GM12891 (cell line): ENCODE data around the gene C22orf15.

ENCODE experiments used
- POLR2A ChIP-seq: IDR thresholded peaks from 2 replicates; pipeline ENCODE4 v1.6.1; 2011; ENCODE audit warnings: low read depth, low read length, control low read depth
- POLR2AphosphoS5 ChIP-seq: IDR thresholded peaks from 2 replicates; pipeline ENCODE4 v1.6.1; 2011; ENCODE audit warnings: low read depth, low read length, control low read depth
- POU2F2 ChIP-seq: IDR thresholded peaks from 2 replicates; pipeline ENCODE4 v1.6.1; 2011; ENCODE audit warnings: low read depth, mild to moderate bottlenecking, control low read depth, low read length, moderate library complexity
- SPI1 ChIP-seq: IDR thresholded peaks from 2 replicates; pipeline ENCODE4 v1.6.1; 2011; ENCODE audit warnings: low read depth, low read length, control low read depth
- TAF1 ChIP-seq: IDR thresholded peaks from 2 replicates; pipeline ENCODE4 v1.6.1; 2011; ENCODE audit warnings: low read depth, low read length, control low read depth

- TF ChIP-seq TAF1 (no peak), POLR2A (no peak), POLR2AphosphoS5 (no peak), POU2F2 (no peak), SPI1 (no peak)
Observed at GRCh38 chr22:23753385-23753784, 9.4 kb upstream of the C22orf15 start.
